EH (cell line): Measurements from ENCODE around the gene MEDAG.

ENCODE experiments used
- DNase-seq: peaks from one replicate; pipeline ENCODE4 v3.0.0-alpha.2; 2015; ENCODE audit warnings: low read depth

MEDAG gene

GRCh38 chr13:30905932-30906383 is at the start of gene MEDAG:
MEDAG (plus strand) TSS chr13:30906271; CDS start chr13:30906516, 245 bp downstream.
- peak; percentile 33 for DNase-seq

- peak; percentile 58 for DNase-seq
These were observed 49.1 kb upstream of the MEDAG start for GRCh38 chr13:30857018-30857417.

GRCh38 chr13:30857636-30858035 is 48.4 kb upstream of the MEDAG start:
- DNase-seq = no peak

- no peak for DNase-seq
These were observed 46.7 kb upstream of the MEDAG start for GRCh38 chr13:30859326-30859725.

- no peak for DNase-seq
These were observed 44.9 kb upstream of the MEDAG start for GRCh38 chr13:30861163-30861562.

- DNase-seq = no peak
These were observed 44.1 kb upstream of the MEDAG start for GRCh38 chr13:30861836-30862467.

- peak; percentile 34 for DNase-seq
These were observed 43.4 kb upstream of the MEDAG start for GRCh38 chr13:30862707-30863106.

GRCh38 chr13:30863231-30863630 is 42.8 kb upstream of the MEDAG start:
- DNase-seq = no peak

- DNase-seq = no peak
These were observed 42.3 kb upstream of the MEDAG start for GRCh38 chr13:30863796-30864195.

GRCh38 chr13:30864433-30865122 is 41.5 kb upstream of the MEDAG start:
- DNase-seq = peak; percentile 95

GRCh38 chr13:30865123-30866049 is 40.7 kb upstream of the MEDAG start:
- peak; percentile 94 for DNase-seq

GRCh38 chr13:30866677-30867076 is 39.4 kb upstream of the MEDAG start:
- no peak for DNase-seq

GRCh38 chr13:30867089-30867669 is 38.9 kb upstream of the MEDAG start:
- DNase-seq = no peak

GRCh38 chr13:30868799-30869470 is 37.1 kb upstream of the MEDAG start:
- DNase-seq = peak; percentile 34

- peak; percentile 57 for DNase-seq
These were observed 36.6 kb upstream of the MEDAG start for GRCh38 chr13:30869491-30869890.

GRCh38 chr13:30870049-30870884 is 35.8 kb upstream of the MEDAG start:
- DNase-seq = peak; percentile 100

GRCh38 chr13:30870916-30871587 is 35.0 kb upstream of the MEDAG start:
- no peak for DNase-seq

- DNase-seq = no peak
These were observed 34.3 kb upstream of the MEDAG start for GRCh38 chr13:30871588-30872275.

GRCh38 chr13:30872276-30872594 is 33.8 kb upstream of the MEDAG start:
- no peak for DNase-seq
